Cardiac septum (tissue), 1 donor: ENCODE measurements around the gene FBXL7. TPM values are rescaled to one million over a fixed set of nuclear protein-coding genes. Genes with fewer than 3 reads are reported as not detected.

Source experiments
- DNase-seq: peaks from one replicate; pipeline ENCODE4 v3.0.0-alpha.2; 2020; ENCODE audit warnings: low spot score
- intact Hi-C: fragments of 100-400 bp; cut with DNase I; formaldehyde crosslinking; loops from one replicate; pipeline ENCODE4 v1.14.0; 2022
- long read RNA-seq: library from polyadenylated mRNA; unstranded; transcript quantifications from one replicate; pipeline ENCODE4 v2.0.0, GENCODE V29; 2021
- total RNA-seq: library from RNA; stranded (reverse); fragmentation: NEBNext Ultra II Directional; extraction: Animal tissue kit (Norgen Biotek cat#: 25700); gene quantifications from one replicate; pipeline ENCODE4 v1.2.1, GENCODE V29; 2021
- donor health status: DM: no; HTN: no; CAD: no.

FBXL7 gene
- 26.2 TPM for total RNA-seq
- long read RNA-seq, partial matches to known transcripts, result 1 of 33 reads
- long read RNA-seq, other reads (novel, unspliced or antisense), result 30 of 33 reads

- intact Hi-C loops, result loop anchor here (5.0 kb wide), 3 partner anchors 293 to 323 kb away; no protein-coding TSS in a partner anchor
- peak; percentile 92 for DNase-seq
Observed at GRCh38 chr5:15499528-15500324, at the start of gene FBXL7. Gene FBXL7 (plus strand): TSS chr5:15500180.

- intact Hi-C loops, result no loop called here
Observed at GRCh38 chr5:15450473-15450872, 49.5 kb upstream of the FBXL7 start.

GRCh38 chr5:15450949-15451348, 49.0 kb upstream of the FBXL7 start:
- intact Hi-C loops, result no loop called here
- DNase-seq, result no peak

More at GRCh38 chr5:15450473-15450872, 49.5 kb upstream of the FBXL7 start:
- DNase-seq, result no peak

- DNase-seq, result no peak
- intact Hi-C loops, result no loop called here
Observed at GRCh38 chr5:15452030-15452429, 48.0 kb upstream of the FBXL7 start.

DNA sequence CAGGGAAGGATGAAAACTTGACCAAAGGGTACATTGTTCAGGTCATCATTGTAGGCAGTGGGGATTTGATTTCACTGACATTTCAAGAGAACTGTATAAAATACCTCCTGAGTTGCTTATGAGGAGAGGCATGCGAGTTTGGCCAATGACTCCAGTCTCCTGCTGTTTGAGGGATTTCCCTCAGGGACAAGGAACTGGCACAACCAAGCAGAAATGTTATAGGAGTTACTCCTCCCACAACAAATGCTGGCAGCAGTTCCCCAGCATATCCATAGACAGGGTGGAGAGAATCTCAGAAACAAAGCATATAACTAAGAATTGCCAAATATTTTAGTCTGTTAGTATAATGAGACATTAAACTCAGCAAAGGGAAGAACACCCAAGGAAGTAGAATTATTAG, 47.2 kb upstream of the FBXL7 start:
- intact Hi-C loops, result no loop called here
- no peak for DNase-seq

- DNase-seq, result no peak
- intact Hi-C loops, result no loop called here
Observed at GRCh38 chr5:15459200-15459599, 40.8 kb upstream of the FBXL7 start.

GRCh38 chr5:15463231-15463980, 36.6 kb upstream of the FBXL7 start:
- intact Hi-C loops, result loop anchor here (10.0 kb wide), 1 partner anchor 531 kb away; no protein-coding TSS in a partner anchor
- no peak for DNase-seq

DNA sequence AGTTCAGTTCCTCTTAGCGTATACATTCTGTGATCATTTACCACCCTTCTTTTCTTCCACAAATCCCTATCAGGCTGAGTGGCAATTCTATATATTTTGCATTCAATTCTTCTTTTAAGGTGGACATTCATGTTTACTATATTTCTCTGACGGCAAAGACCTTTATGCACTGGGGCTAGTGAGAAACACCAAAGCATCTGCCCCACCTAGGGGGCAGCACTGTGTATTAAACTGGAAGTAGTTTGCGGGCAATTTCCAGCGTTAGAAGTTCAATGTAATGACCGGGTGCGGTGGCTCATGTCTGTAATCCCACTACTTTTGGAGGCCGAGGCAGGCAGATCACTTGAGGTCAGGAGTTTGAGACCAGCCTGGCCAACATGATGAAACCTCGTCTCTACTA, 27.9 kb upstream of the FBXL7 start:
- intact Hi-C loops, result no loop called here
- no peak for DNase-seq

GRCh38 chr5:15474143-15474719, 25.7 kb upstream of the FBXL7 start:
- no peak for DNase-seq
- intact Hi-C loops, result no loop called here

GRCh38 chr5:15475367-15475766, 24.6 kb upstream of the FBXL7 start:
- intact Hi-C loops, result no loop called here
- no peak for DNase-seq

DNA sequence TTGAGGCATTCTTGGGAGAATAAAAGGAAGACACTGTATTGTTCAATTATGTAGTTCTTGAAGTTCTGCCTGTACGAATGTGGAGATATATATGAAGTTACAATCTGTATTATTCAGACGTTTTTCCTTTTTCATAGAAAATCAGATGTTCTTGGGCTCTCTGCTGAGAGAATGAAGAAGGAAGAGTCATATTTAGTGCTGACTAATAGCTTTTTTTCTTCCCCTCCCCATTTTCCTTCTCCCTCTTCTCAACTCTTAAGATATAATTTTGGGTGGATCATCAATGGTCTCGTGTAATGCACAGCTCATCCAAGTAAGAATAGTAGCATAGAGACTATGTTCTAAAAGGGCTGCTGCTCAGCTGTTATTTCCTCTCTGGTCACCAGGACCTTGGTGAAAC, 23.0 kb upstream of the FBXL7 start:
- no peak for DNase-seq
- intact Hi-C loops, result no loop called here

DNA sequence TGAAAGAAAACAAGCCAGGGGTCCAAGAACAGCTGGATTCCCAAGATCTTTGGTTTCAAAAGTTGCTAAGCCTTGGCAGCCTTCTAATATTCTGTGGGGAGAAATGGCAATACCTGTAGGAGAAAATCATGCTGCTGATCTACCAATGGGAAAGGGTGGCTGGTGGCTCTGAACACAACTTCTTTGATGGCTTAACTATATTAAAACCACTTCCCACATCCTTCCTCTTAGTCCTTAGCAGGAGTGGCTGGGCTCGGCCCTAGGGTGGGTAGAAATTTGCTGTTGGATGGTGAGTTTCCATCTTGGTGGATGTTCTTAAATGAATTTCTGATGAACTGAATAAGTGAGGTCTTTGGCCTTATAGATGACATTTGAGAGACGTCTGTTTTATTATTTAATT, 19.5 kb upstream of the FBXL7 start:
- intact Hi-C loops, result no loop called here
- DNase-seq, result no peak

DNA sequence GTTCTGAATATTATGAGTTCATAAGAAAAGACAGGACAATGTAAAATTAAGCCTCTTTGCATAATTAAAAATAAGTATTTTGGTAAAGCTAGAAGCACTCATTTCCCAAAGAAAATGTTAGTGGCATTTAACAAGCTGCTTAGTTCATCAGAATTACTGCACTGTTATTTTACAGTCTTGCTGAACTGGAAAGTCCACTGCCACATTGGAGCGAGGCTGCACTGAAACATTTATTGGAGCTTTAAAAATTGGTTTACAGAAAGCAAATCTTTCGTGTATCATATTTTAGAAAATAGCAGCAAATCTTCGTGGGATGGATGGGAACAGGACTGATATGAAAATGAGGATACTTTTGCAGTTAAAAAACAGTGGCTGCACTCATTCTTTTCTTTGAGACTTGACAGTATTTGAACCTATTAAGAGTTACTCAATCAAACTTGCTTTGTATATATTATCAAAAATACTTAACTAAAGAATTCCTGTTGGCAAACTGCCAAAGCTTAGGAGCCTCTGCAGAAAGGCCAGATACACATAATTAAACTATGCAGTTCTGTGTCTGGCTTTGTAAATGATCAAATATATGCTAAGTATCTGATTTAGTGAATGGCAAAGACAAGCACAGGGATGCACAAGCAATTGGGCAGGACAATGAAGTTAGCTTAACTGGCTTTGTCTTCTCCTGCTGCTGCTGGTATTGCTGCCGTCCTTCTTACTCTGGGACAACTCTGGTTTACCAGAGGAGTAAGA, 16.5 kb upstream of the FBXL7 start:
- intact Hi-C loops, result no loop called here
- DNase-seq, result no peak

DNA sequence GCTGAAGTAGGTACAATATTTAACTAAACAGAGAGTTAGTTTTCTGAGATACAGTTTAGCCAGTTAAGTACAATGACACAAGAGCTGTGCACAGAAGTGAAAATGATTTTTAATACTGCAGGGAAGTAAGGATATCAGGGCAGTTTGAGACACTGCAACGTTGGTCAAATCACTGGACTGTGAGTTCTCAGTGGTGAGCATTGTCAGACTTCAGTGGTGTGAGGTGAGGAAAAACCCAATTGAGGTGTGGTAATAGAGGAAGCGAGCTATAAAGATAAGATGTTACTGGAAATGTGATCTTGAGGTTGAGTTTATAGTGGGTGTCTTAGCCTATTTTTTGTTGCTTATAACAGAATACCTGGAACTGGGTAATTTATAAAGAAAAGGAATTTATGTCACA, 12.8 kb upstream of the FBXL7 start:
- intact Hi-C loops, result no loop called here
- no peak for DNase-seq

DNA sequence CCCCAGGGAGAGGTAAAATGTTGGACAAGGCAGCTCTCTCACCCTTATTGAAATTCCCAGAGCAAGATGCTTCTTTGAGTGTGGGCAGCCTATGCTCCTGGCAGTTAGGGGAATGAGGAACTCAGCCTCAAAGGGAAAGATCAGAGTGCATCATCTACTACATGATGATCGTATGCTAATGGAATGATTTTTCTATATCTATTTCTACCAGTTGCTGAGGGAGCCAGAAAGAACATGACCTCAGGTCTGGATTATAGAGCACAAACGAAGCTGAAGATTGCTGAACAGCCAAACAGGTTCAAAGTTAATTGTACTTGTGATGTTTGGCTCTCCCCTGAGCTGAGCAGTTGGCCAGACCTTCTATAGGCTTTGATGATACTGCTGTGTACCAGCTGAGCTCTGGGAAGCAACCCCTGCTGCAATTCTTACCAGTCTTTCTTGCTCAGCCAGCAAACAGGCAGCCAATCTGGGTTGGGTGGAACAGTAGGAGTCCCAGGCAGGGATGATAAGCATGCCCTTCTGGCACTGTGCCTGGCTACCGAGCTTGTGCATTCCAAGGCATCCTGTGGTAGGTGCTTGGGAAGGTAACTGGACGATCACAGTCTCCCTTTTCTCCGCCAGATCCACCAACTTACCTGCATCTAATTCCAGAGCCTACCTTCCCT, 10.3 kb upstream of the FBXL7 start:
- DNase-seq, result no peak
- intact Hi-C loops, result no loop called here

- intact Hi-C loops, result no loop called here
- DNase-seq, result no peak
Observed at GRCh38 chr5:15492545-15492944, 7.4 kb upstream of the FBXL7 start.

- intact Hi-C loops, result no loop called here
- DNase-seq, result no peak
Observed at GRCh38 chr5:15493501-15493900, 6.5 kb upstream of the FBXL7 start.

GRCh38 chr5:15495026-15495425, 5.0 kb upstream of the FBXL7 start:
- intact Hi-C loops, result no loop called here
- no peak for DNase-seq

DNA sequence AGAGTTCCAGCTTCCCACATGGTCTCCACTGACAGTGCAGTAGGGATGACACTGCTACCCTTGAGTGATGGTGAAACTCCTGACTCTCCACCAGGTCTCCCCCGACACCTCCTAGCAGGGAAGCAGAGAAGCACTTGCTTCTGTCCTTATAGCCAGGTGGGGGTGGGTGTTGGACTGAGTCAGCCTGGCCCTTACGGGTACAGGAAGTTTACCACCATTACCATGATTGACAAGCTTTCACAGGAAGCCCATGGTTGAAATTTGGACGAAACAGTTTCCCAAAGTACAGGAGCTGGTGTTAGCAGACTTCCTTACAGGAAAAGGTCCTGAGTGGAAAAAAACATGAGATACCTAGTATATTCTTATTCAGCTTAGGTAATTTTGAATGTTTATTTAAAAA, 3.1 kb upstream of the FBXL7 start:
- intact Hi-C loops, result no loop called here
- no peak for DNase-seq
